Memory B cell (primary cell): ENCODE data around the gene DENND1A.
"Not testable (repeated sequence)": the region's sequence is repeated elsewhere in the genome, so short reads cannot be mapped to it uniquely, and the experiment has no call there.

ENCODE experiments used
- ATAC-seq: fragments of 150-1000 bp; cut with Tn5 transposase; 2 replicates; pipeline ENCODE4 v1.10.0; 2021; ENCODE audit warnings: low read depth, mild to moderate bottlenecking, moderate library complexity
- DNase-seq, 2 donors: peaks; one replicate each; pipeline ENCODE4 v3.0.0; 2022; ENCODE audit warnings: low spot score in 2 of 2
- H3K27ac Mint-ChIP-seq: one replicate; pipeline ENCODE4 v1.8.0; 2022; ENCODE audit warnings: mild to moderate bottlenecking, moderate library complexity, mixed read lengths
- H3K27me3 Mint-ChIP-seq: one replicate; pipeline ENCODE4 v1.8.0; 2022; ENCODE audit warnings: mixed read lengths
- H3K36me3 Mint-ChIP-seq: one replicate; pipeline ENCODE4 v1.8.0; 2022; ENCODE audit warnings: mild to moderate bottlenecking, mixed read lengths
- H3K4me1 Mint-ChIP-seq: one replicate; pipeline ENCODE4 v1.8.0; 2022; ENCODE audit warnings: mixed read lengths
- H3K4me3 Mint-ChIP-seq: one replicate; pipeline ENCODE4 v1.8.0; 2022; ENCODE audit warnings: mild to moderate bottlenecking, moderate library complexity, mixed read lengths
- H3K9me3 Mint-ChIP-seq: one replicate; pipeline ENCODE4 v1.8.0; 2022; ENCODE audit warnings: mixed read lengths

Gene DENND1A, protein sequence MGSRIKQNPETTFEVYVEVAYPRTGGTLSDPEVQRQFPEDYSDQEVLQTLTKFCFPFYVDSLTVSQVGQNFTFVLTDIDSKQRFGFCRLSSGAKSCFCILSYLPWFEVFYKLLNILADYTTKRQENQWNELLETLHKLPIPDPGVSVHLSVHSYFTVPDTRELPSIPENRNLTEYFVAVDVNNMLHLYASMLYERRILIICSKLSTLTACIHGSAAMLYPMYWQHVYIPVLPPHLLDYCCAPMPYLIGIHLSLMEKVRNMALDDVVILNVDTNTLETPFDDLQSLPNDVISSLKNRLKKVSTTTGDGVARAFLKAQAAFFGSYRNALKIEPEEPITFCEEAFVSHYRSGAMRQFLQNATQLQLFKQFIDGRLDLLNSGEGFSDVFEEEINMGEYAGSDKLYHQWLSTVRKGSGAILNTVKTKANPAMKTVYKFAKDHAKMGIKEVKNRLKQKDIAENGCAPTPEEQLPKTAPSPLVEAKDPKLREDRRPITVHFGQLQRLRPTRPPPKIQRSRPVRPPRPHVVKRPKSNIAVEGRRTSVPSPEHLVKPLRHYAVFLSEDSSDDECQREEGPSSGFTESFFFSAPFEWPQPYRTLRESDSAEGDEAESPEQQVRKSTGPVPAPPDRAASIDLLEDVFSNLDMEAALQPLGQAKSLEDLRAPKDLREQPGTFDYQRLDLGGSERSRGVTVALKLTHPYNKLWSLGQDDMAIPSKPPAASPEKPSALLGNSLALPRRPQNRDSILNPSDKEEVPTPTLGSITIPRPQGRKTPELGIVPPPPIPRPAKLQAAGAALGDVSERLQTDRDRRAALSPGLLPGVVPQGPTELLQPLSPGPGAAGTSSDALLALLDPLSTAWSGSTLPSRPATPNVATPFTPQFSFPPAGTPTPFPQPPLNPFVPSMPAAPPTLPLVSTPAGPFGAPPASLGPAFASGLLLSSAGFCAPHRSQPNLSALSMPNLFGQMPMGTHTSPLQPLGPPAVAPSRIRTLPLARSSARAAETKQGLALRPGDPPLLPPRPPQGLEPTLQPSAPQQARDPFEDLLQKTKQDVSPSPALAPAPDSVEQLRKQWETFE

DNA sequence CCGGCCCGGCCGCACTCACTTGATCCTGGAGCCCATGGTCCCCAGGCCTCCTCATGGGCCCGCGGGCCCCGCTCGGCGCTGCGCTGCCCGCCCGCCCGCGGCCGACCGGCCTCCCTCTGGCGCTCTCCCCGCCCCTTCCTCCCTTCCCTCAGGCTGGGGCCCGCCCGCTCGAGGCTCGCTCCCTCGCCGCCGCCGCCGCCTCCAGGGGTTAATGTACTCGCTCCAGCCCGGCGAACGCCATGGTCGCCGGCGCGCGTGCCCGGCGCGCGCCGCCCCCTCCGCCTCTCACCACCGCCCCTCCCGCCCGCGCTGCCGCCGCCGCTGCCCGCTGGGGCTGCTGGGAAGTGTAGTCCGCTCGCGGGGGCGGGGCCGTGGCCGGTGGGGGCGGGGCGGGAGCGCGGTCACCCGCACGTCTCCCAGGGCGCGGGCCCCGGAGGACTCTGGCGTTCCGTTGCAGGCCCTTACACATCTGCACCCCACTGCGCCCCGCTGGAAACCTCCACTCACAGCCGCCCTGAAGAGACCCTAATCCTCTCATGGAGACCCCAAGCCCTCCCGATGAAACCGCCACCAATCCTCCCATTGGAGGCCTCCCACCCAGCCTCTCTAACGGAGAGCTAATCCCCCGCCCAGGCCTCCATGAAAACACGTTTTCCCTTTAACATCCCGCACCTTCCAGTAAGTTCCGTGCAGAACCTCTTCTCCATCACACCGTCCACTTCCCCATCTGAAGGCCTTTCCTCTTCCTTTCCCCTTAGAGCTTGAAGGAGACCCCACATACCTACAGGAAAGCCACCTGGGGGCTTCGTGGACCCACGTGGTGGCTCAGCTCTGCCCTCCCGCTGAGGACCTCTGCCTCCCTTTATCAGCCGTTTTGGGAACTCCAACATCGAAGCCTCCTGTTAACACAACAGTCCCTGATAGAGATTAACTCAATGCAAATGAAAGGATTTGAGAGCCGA lies at the start of gene DENND1A:
DENND1A (minus strand) TSS at position 257 of the 962 bp plus-strand sequence; CDS start at position 36, 221 bp downstream.
- no peaks in the 10 kb centered on the region for H3K36me3 Mint-ChIP-seq
- DNase-seq: peak; percentile 79 to 85

DNA sequence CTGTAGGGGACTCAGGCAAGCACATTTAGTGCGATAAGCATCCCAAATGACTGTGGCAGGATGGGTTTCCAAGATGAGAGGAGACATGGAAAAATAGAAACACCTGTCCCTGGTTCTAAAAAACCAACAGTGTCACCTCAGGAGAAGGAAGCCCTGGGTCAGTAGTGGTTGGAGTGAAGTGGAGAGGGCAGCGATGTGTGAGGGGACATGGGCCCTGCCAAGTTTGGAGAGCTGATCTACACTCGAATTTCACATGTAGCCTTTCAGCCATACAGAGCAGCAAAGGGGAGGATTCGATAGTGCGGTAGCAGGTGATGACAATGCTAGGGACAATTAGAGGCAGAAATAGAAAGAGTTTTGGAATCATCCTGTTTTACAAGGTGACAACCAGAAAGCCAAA lies 49.1 kb upstream of the DENND1A start:
- peaks cover 12% of the 10 kb centered on the region for H3K27me3 Mint-ChIP-seq
- peaks cover 5% of the 10 kb centered on the region for H3K9me3 Mint-ChIP-seq
- H3K4me1 Mint-ChIP-seq: no peaks in the 10 kb centered on the region
- no peak overlapping the region for H3K4me3 Mint-ChIP-seq
- DNase-seq (no peak), ATAC-seq (no peak)
- no peaks in the 10 kb centered on the region for H3K36me3 Mint-ChIP-seq
- no peak overlapping the region for H3K27ac Mint-ChIP-seq

More for the DNA sequence above, at the start of gene DENND1A:
- peak; percentile 92 for ATAC-seq
- Mint-ChIP-seq H3K27me3 (no peaks in the 10 kb centered on the region), H3K4me3 (peak within 1 kb of the TSS; percentile 84), H3K27ac (peak within 1 kb of the TSS; percentile 79), H3K4me1 (peaks cover 32% of the 10 kb centered on the region), H3K9me3 (no peaks in the 10 kb centered on the region)

DNA sequence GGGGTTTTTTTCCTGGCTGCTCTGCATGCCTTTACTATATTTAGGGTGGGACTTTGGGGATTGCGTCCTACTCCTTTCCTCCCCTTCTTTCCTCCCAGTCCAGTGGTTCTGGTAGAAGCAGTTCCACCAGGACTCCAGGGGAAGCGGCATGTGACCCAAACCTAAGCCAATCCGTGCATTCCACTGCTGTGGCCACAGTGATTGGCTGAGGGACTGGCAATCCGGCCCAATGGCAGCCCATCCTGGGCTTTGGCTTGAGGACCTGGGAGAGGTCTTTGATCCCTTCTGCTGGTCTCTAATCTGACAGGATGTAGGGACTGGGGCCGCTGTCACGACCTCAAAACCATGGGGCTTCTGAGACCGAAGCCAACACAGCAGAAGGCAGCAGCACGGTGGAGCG lies 46.7 kb upstream of the DENND1A start:
- not testable (repeated sequence) for DNase-seq, H3K4me1 Mint-ChIP-seq, H3K4me3 Mint-ChIP-seq, H3K27ac Mint-ChIP-seq, ATAC-seq, H3K9me3 Mint-ChIP-seq, H3K36me3 Mint-ChIP-seq, H3K27me3 Mint-ChIP-seq

DNA sequence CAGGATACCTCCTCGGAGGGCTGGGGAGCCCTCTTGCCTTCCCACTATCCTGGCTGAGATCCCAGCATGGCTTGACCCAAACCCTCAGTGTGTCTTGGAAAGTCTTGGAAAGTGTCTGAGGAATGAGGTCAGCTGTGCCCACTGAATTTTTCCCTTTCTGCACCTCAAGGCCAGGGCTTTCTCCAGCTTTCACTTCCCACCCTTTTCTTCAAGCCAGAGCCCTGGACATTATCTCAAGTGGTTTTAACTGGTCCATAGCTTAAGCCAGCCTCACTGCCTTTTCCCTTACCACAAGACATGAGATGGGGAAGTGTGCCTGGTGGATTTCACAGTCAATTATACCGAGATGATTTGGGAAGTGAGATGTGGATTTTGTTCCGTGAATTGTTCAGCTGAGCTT lies 45.9 kb upstream of the DENND1A start:
- no peaks in the 10 kb centered on the region for H3K36me3 Mint-ChIP-seq
- H3K9me3 Mint-ChIP-seq: peaks cover 5% of the 10 kb centered on the region
- no peak for DNase-seq
- no peak overlapping the region for H3K27ac Mint-ChIP-seq
- peaks cover 7% of the 10 kb centered on the region for H3K27me3 Mint-ChIP-seq
- no peak overlapping the region for H3K4me3 Mint-ChIP-seq
- no peaks in the 10 kb centered on the region for H3K4me1 Mint-ChIP-seq
- ATAC-seq: no peak

DNA sequence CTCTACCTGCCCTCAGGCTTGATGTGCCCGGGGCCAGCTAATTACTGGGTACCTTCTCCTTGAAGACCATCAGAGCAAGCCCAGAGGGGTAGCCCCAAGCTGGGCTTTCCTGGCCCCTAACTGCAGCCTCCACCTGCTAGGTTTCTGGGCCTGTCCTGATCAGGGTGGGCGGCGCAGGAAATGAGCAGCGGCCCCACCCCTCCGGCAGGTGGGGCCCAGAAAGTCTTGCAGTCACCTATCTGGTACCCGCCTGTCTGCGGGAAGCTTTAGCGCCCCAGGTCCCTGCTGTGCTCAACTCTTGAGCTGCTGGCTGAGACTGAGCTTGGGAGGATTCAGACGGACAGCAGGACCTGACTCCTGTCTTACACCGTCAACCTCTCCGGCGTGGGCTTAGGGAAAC lies 44.5 kb upstream of the DENND1A start:
- H3K9me3 Mint-ChIP-seq: peaks cover 5% of the 10 kb centered on the region
- ATAC-seq: no peak
- no peak overlapping the region for H3K27ac Mint-ChIP-seq
- H3K4me3 Mint-ChIP-seq: no peak overlapping the region
- H3K36me3 Mint-ChIP-seq: no peaks in the 10 kb centered on the region
- H3K27me3 Mint-ChIP-seq: peaks cover 5% of the 10 kb centered on the region
- DNase-seq: no peak
- no peaks in the 10 kb centered on the region for H3K4me1 Mint-ChIP-seq

DNA sequence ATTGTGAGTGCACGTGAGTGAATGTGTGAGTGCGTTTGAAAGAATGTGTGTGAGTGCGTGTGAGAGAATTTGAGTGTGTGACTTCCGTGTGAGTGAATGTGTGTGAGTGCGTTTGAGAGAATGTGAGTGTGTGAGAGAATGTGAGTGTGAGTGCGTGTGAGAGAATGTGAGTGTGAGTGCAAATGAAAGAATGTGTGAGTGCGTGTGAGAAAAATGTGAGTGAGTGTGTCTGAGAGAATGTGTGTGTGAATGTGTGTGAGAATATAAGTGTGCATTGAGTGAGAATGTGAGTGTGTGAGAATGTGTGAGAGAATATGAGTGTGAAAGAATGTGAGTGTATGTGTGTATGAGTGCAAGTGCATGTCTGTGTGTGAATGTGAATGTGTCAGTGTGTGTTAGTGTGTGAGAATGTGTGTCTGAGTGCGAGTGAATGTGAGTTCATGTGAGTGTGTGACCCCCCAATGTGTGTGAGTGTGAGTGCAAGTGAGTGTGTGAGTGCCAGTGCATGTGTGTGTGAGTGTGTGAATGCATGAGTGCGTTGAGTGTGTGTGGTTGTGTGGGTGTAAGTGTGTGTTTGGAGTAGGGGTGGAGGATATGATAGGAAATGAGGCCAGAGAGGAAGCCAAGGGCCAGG lies 43.8 kb upstream of the DENND1A start:
- Mint-ChIP-seq H3K36me3 (peaks cover 2% of the 10 kb centered on the region), H3K27ac (no peak overlapping the region), H3K27me3 (peaks cover 8% of the 10 kb centered on the region), H3K4me3 (no peak overlapping the region), H3K9me3 (peaks cover 1% of the 10 kb centered on the region), H3K4me1 (peaks cover 2% of the 10 kb centered on the region)
- ATAC-seq (no peak), DNase-seq (no peak)

DNA sequence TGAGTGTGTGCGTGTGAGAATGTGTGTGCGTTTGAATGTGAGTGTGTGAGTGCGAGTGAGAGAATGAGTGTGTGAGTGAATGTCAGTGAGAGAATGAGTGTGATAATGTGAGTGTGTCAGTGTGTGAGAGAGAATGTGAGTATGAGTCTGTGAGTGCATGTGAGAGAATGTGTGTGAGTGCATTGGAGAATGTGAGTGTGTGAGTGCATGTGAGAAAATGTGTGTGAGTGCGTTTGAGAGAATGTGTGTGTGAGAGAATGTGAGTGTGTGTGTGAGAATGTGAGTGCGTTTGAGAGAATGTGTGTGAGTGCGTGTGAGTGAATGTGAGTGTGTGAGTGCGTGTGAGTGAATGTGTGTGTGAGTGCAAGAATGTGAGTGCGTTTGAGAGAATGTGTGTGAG lies 42.7 kb upstream of the DENND1A start:
- no peak overlapping the region for H3K4me3 Mint-ChIP-seq
- peaks cover 2% of the 10 kb centered on the region for H3K36me3 Mint-ChIP-seq
- peaks cover 8% of the 10 kb centered on the region for H3K27me3 Mint-ChIP-seq
- H3K4me1 Mint-ChIP-seq: peaks cover 2% of the 10 kb centered on the region
- DNase-seq: no peak
- ATAC-seq: no peak
- H3K9me3 Mint-ChIP-seq: peaks cover 1% of the 10 kb centered on the region
- H3K27ac Mint-ChIP-seq: no peak overlapping the region

DNA sequence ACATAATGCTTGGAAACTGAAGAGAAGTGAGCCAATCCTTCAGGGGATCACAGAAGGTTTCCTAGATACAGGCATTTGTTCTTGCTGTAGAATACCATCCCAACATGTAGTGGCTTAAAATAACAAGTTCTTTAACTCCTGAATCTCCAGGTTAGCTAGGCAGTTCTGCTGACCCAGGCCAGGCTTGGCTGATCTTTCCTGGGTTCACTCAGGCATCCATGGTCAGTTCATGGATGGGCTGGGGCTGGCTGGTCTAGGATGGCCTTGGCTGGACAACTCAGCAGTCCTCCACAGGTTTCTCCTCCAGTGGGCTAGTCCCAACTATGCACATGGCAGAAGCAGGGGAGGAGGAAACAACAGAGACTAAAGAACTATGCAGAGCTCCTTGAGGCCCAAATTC lies 37.4 kb upstream of the DENND1A start:
- no peak for DNase-seq
- no peak for ATAC-seq
- Mint-ChIP-seq H3K4me3 (no peak overlapping the region), H3K9me3 (peaks cover 1% of the 10 kb centered on the region), H3K27me3 (peaks cover 4% of the 10 kb centered on the region), H3K27ac (no peak overlapping the region), H3K36me3 (peaks cover 2% of the 10 kb centered on the region), H3K4me1 (peaks cover 10% of the 10 kb centered on the region)

DNA sequence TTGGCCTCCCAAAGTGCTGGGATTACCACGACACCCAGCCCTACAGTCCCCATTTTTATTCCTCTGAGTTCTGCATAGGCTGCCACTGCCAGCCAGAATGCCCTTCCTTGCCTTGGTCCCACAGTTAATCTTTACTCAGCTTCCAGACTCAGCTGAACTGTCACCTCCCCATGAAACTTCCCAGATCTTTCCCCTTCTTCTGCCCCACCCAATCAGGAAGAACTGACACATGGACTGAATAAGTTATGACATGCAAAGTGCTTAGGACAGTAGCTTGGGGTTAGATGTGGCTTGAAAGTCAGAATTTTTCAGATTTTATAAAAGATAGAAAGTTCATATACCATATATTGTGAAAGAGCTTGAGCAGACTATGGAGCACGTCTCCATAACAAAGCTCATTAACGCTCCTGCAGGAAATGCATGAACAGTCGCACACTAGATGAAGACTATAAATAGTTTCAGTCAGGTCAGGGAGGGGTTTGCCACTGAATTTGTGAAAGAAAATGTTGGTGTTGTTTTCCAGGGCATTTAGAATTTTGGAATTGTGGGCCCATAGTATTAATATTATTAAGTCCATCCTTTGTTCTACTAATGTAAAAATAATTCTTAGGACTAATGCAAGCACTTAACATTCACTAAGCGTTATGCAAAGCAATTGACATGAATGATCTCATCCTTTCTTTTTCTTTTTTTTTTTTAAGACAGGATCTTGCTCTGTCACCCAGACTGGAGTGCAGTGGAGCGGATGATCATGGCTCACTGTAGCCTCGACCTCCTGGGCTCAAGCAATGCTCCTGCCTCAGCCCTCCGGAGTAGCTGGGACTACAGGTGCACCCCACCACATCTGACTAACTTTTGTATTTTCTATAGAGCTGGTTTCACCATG lies 36.1 kb upstream of the DENND1A start:
- Mint-ChIP-seq H3K4me3 (no peak overlapping the region), H3K27me3 (peaks cover 4% of the 10 kb centered on the region), H3K4me1 (peaks cover 10% of the 10 kb centered on the region), H3K9me3 (peaks cover 1% of the 10 kb centered on the region), H3K27ac (no peak overlapping the region), H3K36me3 (peaks cover 2% of the 10 kb centered on the region)
- no peak for DNase-seq
- no peak for ATAC-seq

DNA sequence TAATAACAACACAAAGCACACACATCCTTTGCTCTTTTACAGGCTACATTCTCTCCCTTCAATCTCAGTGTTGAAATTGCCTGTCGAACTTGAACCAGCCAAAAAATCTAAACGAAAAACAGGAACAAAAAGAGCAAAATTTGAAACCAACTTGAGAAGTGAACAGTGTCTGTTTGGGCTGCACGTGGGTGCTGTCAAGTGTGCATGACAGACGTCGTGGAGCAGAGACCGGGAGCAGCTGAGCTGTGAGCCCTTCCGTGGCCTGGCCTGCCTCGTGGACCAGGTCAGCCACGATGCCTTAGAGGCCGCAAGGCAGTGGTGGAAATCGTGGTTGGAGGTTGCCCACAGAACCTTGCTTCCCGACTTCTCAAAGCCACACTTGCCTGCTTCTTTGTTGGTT lies 34.8 kb upstream of the DENND1A start:
- peaks cover 1% of the 10 kb centered on the region for H3K9me3 Mint-ChIP-seq
- H3K36me3 Mint-ChIP-seq: peaks cover 2% of the 10 kb centered on the region
- H3K27ac Mint-ChIP-seq: no peak overlapping the region
- peaks cover 10% of the 10 kb centered on the region for H3K4me1 Mint-ChIP-seq
- no peak overlapping the region for H3K4me3 Mint-ChIP-seq
- H3K27me3 Mint-ChIP-seq: peaks cover 6% of the 10 kb centered on the region
- no peak for DNase-seq
- peak; percentile 56 for ATAC-seq

DNA sequence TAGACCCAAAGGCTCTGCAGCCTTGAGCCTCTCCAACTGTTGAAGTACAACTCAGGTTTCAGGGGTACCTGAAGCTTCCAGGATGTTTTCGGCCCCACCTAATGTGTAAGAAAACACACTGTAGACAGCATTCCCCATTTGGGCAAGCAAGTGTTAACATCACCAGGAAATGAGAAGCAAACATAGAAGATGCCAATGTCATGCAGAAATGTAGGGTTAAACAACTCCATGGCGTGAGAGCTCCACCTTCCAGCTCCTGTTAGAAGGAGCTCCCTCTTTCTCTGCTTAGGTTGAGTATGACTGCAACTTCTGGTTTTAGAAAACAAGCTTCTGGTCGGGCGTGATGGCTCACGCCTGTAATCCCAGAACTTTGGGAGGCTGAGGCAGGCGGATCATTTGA lies 31.0 kb upstream of the DENND1A start:
- Mint-ChIP-seq H3K4me1 (peaks cover 8% of the 10 kb centered on the region), H3K36me3 (no peaks in the 10 kb centered on the region), H3K27ac (no peak overlapping the region), H3K9me3 (no peaks in the 10 kb centered on the region), H3K27me3 (peaks cover 8% of the 10 kb centered on the region), H3K4me3 (no peak overlapping the region)
- ATAC-seq (no peak), DNase-seq (no peak)

DNA sequence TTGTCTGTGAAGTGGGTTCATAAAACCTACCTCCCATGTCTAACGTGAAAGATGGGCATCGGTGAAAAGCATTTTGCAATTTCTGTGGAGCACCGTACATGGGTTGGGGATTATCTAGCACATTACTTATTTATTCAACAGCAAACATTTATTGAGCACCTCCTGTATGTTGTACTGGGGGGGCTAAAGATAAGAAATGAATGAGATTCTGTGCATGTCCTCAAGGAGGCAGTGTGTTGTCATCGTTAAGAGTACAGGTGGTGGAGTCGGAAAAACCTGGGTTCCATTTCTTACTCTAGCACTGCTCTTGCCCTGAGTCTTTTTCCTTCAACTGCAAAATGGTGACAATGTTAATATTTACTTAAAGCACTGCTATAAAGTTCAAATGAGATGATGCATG lies 30.4 kb upstream of the DENND1A start:
- peaks cover 8% of the 10 kb centered on the region for H3K27me3 Mint-ChIP-seq
- no peak for DNase-seq
- H3K9me3 Mint-ChIP-seq: no peaks in the 10 kb centered on the region
- H3K4me3 Mint-ChIP-seq: no peak overlapping the region
- ATAC-seq: no peak
- H3K27ac Mint-ChIP-seq: no peak overlapping the region
- no peaks in the 10 kb centered on the region for H3K36me3 Mint-ChIP-seq
- H3K4me1 Mint-ChIP-seq: peaks cover 8% of the 10 kb centered on the region
